ENCODE data around the gene SLC13A1.

- TF ChIP-seq GABPB1 (CRISPR knock-in tag; IDR thresholded peaks at IDR 0.05) (no peak), ZNF423 (CRISPR knock-in tag; IDR thresholded peaks at IDR 0.05) (no peak), FOXJ3 (CRISPR knock-in tag; IDR thresholded peaks at IDR 0.05; ENCODE audit: borderline replicate concordance) (no peak), MXD4 (CRISPR knock-in tag; IDR thresholded peaks at IDR 0.05; ENCODE audit: borderline replicate concordance) (no peak)
- TF ChIP-seq, protein P1, sequence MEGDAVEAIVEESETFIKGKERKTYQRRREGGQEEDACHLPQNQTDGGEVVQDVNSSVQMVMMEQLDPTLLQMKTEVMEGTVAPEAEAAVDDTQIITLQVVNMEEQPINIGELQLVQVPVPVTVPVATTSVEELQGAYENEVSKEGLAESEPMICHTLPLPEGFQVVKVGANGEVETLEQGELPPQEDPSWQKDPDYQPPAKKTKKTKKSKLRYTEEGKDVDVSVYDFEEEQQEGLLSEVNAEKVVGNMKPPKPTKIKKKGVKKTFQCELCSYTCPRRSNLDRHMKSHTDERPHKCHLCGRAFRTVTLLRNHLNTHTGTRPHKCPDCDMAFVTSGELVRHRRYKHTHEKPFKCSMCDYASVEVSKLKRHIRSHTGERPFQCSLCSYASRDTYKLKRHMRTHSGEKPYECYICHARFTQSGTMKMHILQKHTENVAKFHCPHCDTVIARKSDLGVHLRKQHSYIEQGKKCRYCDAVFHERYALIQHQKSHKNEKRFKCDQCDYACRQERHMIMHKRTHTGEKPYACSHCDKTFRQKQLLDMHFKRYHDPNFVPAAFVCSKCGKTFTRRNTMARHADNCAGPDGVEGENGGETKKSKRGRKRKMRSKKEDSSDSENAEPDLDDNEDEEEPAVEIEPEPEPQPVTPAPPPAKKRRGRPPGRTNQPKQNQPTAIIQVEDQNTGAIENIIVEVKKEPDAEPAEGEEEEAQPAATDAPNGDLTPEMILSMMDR (IDR thresholded peaks at IDR 0.05): no peak
Observed at GRCh38 chr7:123096434-123096833, 103.3 kb downstream of the SLC13A1 start.
